Endothelial cell of umbilical vein (primary cell): ENCODE data around the gene IL23A. TPM values are rescaled to one million over a fixed set of nuclear protein-coding genes. Genes with fewer than 3 reads are reported as not detected.

Experiments used
- BruUV-seq: library from RNA; stranded (reverse); fragments of 400-500 nt; replicated peaks from 2 replicates; lab custom pipeline; 2021; lab: Mats Ljungman, UMichigan
- CTCF ChIA-PET: fragments of 300-600, 350-600 bp; sonication (Branson Sonifier 250); formaldehyde crosslinking; loops from one replicate; lab custom pipeline; 2021; ENCODE audit warnings: antibody characterized with exemption, inconsistent platforms; lab: Charles Lee
- POLR2A ChIA-PET: fragments of 300-600, 350-600 bp; sonication (Branson Sonifier 250); formaldehyde crosslinking; loops from one replicate; lab custom pipeline; 2021; ENCODE audit warnings: antibody characterized with exemption, inconsistent platforms; lab: Charles Lee
- DNase-seq: peaks from one replicate; pipeline ENCODE4 v3.0.0-alpha.2; 2011; ENCODE audit warnings: low read depth, low spot score
- FAIRE-seq: peaks from 2 replicates; lab custom pipeline; 2011; peaks lifted over from hg19 to GRCh38; lab: Jason Lieb, UNC
- H2AFZ ChIP-seq: 2 replicates; pipeline ENCODE4 v1.6.0; 2012; ENCODE audit warnings: low read depth, low read length, control low read depth, inconsistent platforms
- H3K27ac ChIP-seq: 2 replicates; pipeline ENCODE4 v1.5.1; 2011; ENCODE audit warnings: low read depth, mild to moderate bottlenecking, control low read depth, low read length, moderate library complexity; ENCODE audit not compliant: insufficient read depth
- H3K27me3 ChIP-seq, 2 experiments: 2 replicates each; pipeline versions ENCODE4 v1.6.0 to v1.6.1; 2011; ENCODE audit warnings: low read length in 2 of 2, mixed read lengths in 1 of 2; ENCODE audit not compliant: control insufficient read depth in 2 of 2, insufficient read depth in 2 of 2
- H3K36me3 ChIP-seq, 2 experiments: 2 replicates in 1 of 2; 3 replicates in 1 of 2; pipeline ENCODE4 v1.5.1; 2011; ENCODE audit warnings: low read length in 2 of 2, mild to moderate bottlenecking in 1 of 2, moderate library complexity in 1 of 2; ENCODE audit not compliant: control insufficient read depth in 2 of 2, insufficient read depth in 2 of 2; ENCODE audit errors: extremely low read depth in 1 of 2
- H3K4me1 ChIP-seq: 3 replicates; pipeline ENCODE4 v1.5.1; 2011; ENCODE audit warnings: mild to moderate bottlenecking, low read length; ENCODE audit not compliant: control insufficient read depth, insufficient read depth; ENCODE audit errors: extremely low read depth
- H3K4me2 ChIP-seq: 2 replicates; pipeline ENCODE4 v1.6.1; 2011; ENCODE audit warnings: low read length, control low read depth, mixed read lengths; ENCODE audit not compliant: insufficient read depth
- H3K4me3 ChIP-seq, 3 experiments: fragments of 200-600 bp in 1 of 3; sonication (generic), shearing (Covaris generic) in 1 of 3; replicated peaks in 1 of 3; 2 replicates each; pipeline ENCODE4 v1.5.1; 2011 to 2016; ENCODE audit warnings: control low read depth in 3 of 3, low read length in 3 of 3, mild to moderate bottlenecking in 2 of 3, inconsistent platforms in 1 of 3, low read depth in 1 of 3, moderate library complexity in 1 of 3; ENCODE audit not compliant: insufficient read depth in 1 of 3
- H3K79me2 ChIP-seq: 2 replicates; pipeline ENCODE4 v1.6.0; 2012; ENCODE audit warnings: low read length, inconsistent platforms; ENCODE audit not compliant: control insufficient read depth, insufficient read depth
- H3K9ac ChIP-seq: replicated peaks from 2 replicates; pipeline ENCODE3; 2011; ENCODE audit warnings: low read length, control low read depth; ENCODE audit not compliant: insufficient read depth; ENCODE audit errors: extremely low read depth
- H3K9me1 ChIP-seq: replicated peaks from 3 replicates; pipeline ENCODE4 v1.6.0; 2011; ENCODE audit warnings: mild to moderate bottlenecking, low read length; ENCODE audit not compliant: control insufficient read depth, insufficient read depth; ENCODE audit errors: extremely low read depth
- H3K9me3 ChIP-seq: replicated peaks from 2 replicates; pipeline ENCODE4 v1.5.1; 2012; ENCODE audit warnings: low read length, inconsistent platforms; ENCODE audit not compliant: control insufficient read depth, insufficient read depth
- H4K20me1 ChIP-seq: replicated peaks from 2 replicates; pipeline ENCODE3; 2011; ENCODE audit warnings: mild to moderate bottlenecking, low read length; ENCODE audit not compliant: control insufficient read depth, insufficient read depth; ENCODE audit errors: extremely low read depth
- CTCF ChIP-seq, 2 donors: IDR thresholded peaks; 1 replicate in 1 of 2; 2 replicates in 1 of 2; pipeline ENCODE4 v1.5.1; 2011; ENCODE audit warnings: low read length in 2 of 2, mild to moderate bottlenecking in 2 of 2, moderate library complexity in 2 of 2, control low read depth in 1 of 2, inconsistent platforms in 1 of 2, low read depth in 1 of 2; ENCODE audit not compliant: insufficient read depth in 1 of 2; ENCODE audit errors: extremely low read depth in 1 of 2
- EZH2 ChIP-seq: IDR thresholded peaks from 2 replicates; pipeline ENCODE4 v1.6.1; 2012; ENCODE audit warnings: borderline replicate concordance, low read depth, mild to moderate bottlenecking, moderate library complexity, low read length, inconsistent platforms; ENCODE audit not compliant: severe bottlenecking
- FOS ChIP-seq: IDR thresholded peaks from 2 replicates; pipeline ENCODE4 v1.6.1; 2011; ENCODE audit warnings: mild to moderate bottlenecking, low read length, moderate library complexity, borderline replicate concordance; ENCODE audit not compliant: insufficient read depth
- GATA2 ChIP-seq: IDR thresholded peaks from 2 replicates; pipeline ENCODE4 v1.7.0; 2011; ENCODE audit warnings: low read depth, mild to moderate bottlenecking, moderate library complexity, mixed read lengths, low read length; ENCODE audit not compliant: insufficient read length, insufficient read depth
- JUN ChIP-seq: IDR thresholded peaks from 2 replicates; pipeline ENCODE4 v1.6.1; 2011; ENCODE audit warnings: borderline replicate concordance, low read depth; ENCODE audit not compliant: insufficient read length, insufficient read depth
- MAX ChIP-seq: IDR thresholded peaks from 2 replicates; pipeline ENCODE4 v1.6.1; 2011; ENCODE audit not compliant: insufficient read depth, insufficient read length
- MYC ChIP-seq: IDR thresholded peaks from one replicate; pipeline ENCODE4 v1.6.1; 2011; ENCODE audit warnings: mild to moderate bottlenecking, low read depth, low read length
- POLR2A ChIP-seq: IDR thresholded peaks from 2 replicates; pipeline ENCODE4 v1.6.1; 2012; ENCODE audit warnings: low read depth, mild to moderate bottlenecking, control low read depth, low read length
- POLR2AphosphoS5 ChIP-seq: IDR thresholded peaks from 2 replicates; pipeline ENCODE4 v1.6.1; 2012; ENCODE audit warnings: low read depth, mild to moderate bottlenecking, control low read depth, low read length, moderate library complexity; ENCODE audit not compliant: insufficient read depth
- dilution Hi-C: fragments of 300-500 bp; cut with MboI; formaldehyde crosslinking; loops from one replicate; pipeline ENCODE4 v1.15.0; 2019; ENCODE audit warnings: low sequenced_read_pairs; ENCODE audit not compliant: extremely low pct_ligation_motif_present
- intact Hi-C: fragments of 100-400 bp; cut with micrococcal nuclease; formaldehyde crosslinking; loops from one replicate; pipeline ENCODE4 v1.10.0; 2022
- polyA plus RNA-seq, 4 experiments: library from polyadenylated mRNA; depleted of rRNA in 3 of 4; stranded (reverse) in 3 of 4; unstranded in 1 of 4; fragments of >200 nt; gene quantifications; 2 replicates each; pipeline versions ENCODE4 v1.2.1 to v1.2.3, GENCODE V29; 2011 to 2012; ENCODE audit warnings: missing spikeins in 1 of 4
- total RNA-seq: library from RNA; stranded (reverse); gene quantifications from 2 replicates; pipeline ENCODE4 v1.2.3, GENCODE V29; 2021

The IL23A gene
- total and polyA plus RNA-seq, 2 donors (not counting 3 experiments of a cell fraction or from before 2014, with no cell fraction given) = 0.12 TPM; not detected in 1

GRCh38 chr12:56377989-56378316 lies 39.3 kb downstream of the IL23A start:
- ChIA-PET CTCF (interaction anchor here (0.8 to 3.7 kb wide), 2 partner anchors 38 to 86 kb away, joined by 3 to 15 read pairs; no protein-coding TSS in a partner anchor), POLR2A (no interaction called here)
- BruUV-seq = no TSS peak
- no peaks in the 10 kb centered on the region for H3K27me3 ChIP-seq
- no peak for TF ChIP-seq JUN
- no peak for TF ChIP-seq FOS
- TF ChIP-seq POLR2A = no peak
- no peak for TF ChIP-seq EZH2
- no peak for TF ChIP-seq POLR2AphosphoS5
- TF ChIP-seq CTCF (IDR thresholded peaks at IDR 0.05; ENCODE audit: extremely low read depth in 1 of 2, insufficient read depth in 1 of 2, low read depth in 1 of 2, low read length in 2 of 2) = no peak
- no peak for TF ChIP-seq GATA2
- TF ChIP-seq MYC = no peak
- no peak for TF ChIP-seq MAX
- peaks cover 13% of the 10 kb centered on the region for H3K4me1 ChIP-seq
- no peak overlapping the region for H3K4me3 ChIP-seq
- intact Hi-C loops = loop anchor here (1.0 kb wide), 1 partner anchor 86 kb away; no protein-coding TSS in a partner anchor
- FAIRE-seq (no peak), DNase-seq (no peak)
- H3K79me2 ChIP-seq = no peaks in the 10 kb centered on the region
- H3K9me1 ChIP-seq = no peaks in the 10 kb centered on the region
- H3K4me2 ChIP-seq = no peak overlapping the region
- H3K9ac ChIP-seq = no peak overlapping the region
- H3K9me3 ChIP-seq = no peaks in the 10 kb centered on the region
- H4K20me1 ChIP-seq = no peaks in the 10 kb centered on the region
- H2AFZ ChIP-seq = peak overlapping the region; percentile 69
- H3K27ac ChIP-seq = no peak overlapping the region
- dilution Hi-C loops = no loop called here
- no peaks in the 10 kb centered on the region for H3K36me3 ChIP-seq
